ENCODE measurements around the gene ATM.
"Not testable (repeated sequence)": the region's sequence is repeated elsewhere in the genome, so short reads cannot be mapped to it uniquely, and the experiment has no call there.

ATM gene

GRCh38 chr11:108269583-108269982 lies 46.7 kb downstream of the ATM start:
- no peak for ATAC-seq (ENCODE audit: low read depth)

GRCh38 chr11:108276985-108277616 lies 54.2 kb downstream of the ATM start:
- H3K4me3 ChIP-seq (ENCODE audit: severe bottlenecking); H3K27ac ChIP-seq (ENCODE audit: poor library complexity, severe bottlenecking); H3K4me1 ChIP-seq (ENCODE audit: insufficient read depth, poor library complexity, severe bottlenecking); DNase-seq (ENCODE audit: low spot score); ATAC-seq (ENCODE audit: low read depth); H3K27me3 ChIP-seq (ENCODE audit: insufficient read depth, poor library complexity, severe bottlenecking); H3K9me3 ChIP-seq (ENCODE audit: severe bottlenecking): not testable (repeated sequence)
- H3K36me3 ChIP-seq (ENCODE audit: low read depth): peaks cover 83% of the 10 kb centered on the region

More at GRCh38 chr11:108269583-108269982, 46.7 kb downstream of the ATM start:
- DNase-seq (ENCODE audit: low spot score): no peak
- TF ChIP-seq CTCF (IDR thresholded peaks at IDR 0.05; ENCODE audit: poor library complexity, severe bottlenecking): no peak
- Histone ChIP-seq H3K4me1 (ENCODE audit: insufficient read depth, poor library complexity, severe bottlenecking) (no peaks in the 10 kb centered on the region), H3K4me3 (ENCODE audit: severe bottlenecking) (no peak overlapping the region), H3K27ac (ENCODE audit: poor library complexity, severe bottlenecking) (no peak overlapping the region), H3K27me3 (ENCODE audit: insufficient read depth, poor library complexity, severe bottlenecking) (no peaks in the 10 kb centered on the region), H3K36me3 (ENCODE audit: low read depth) (peaks cover 63% of the 10 kb centered on the region), H3K9me3 (ENCODE audit: severe bottlenecking) (peaks cover 2% of the 10 kb centered on the region)

GRCh38 chr11:108278546-108278945 lies 55.7 kb downstream of the ATM start:
- H3K9me3 ChIP-seq (ENCODE audit: severe bottlenecking): no peaks in the 10 kb centered on the region
- H3K27ac ChIP-seq (ENCODE audit: poor library complexity, severe bottlenecking): no peak overlapping the region
- H3K36me3 ChIP-seq (ENCODE audit: low read depth): peaks cover 83% of the 10 kb centered on the region
- no peaks in the 10 kb centered on the region for H3K27me3 ChIP-seq (ENCODE audit: insufficient read depth, poor library complexity, severe bottlenecking)
- no peak for DNase-seq (ENCODE audit: low spot score)
- no peak overlapping the region for H3K4me3 ChIP-seq (ENCODE audit: severe bottlenecking)
- no peak for TF ChIP-seq CTCF (IDR thresholded peaks at IDR 0.05; ENCODE audit: poor library complexity, severe bottlenecking)
- no peaks in the 10 kb centered on the region for H3K4me1 ChIP-seq (ENCODE audit: insufficient read depth, poor library complexity, severe bottlenecking)
- no peak for ATAC-seq (ENCODE audit: low read depth)

- no peak for ATAC-seq (ENCODE audit: low read depth)
- Histone ChIP-seq H3K9me3 (ENCODE audit: severe bottlenecking) (peaks cover 3% of the 10 kb centered on the region), H3K27me3 (ENCODE audit: insufficient read depth, poor library complexity, severe bottlenecking) (no peaks in the 10 kb centered on the region), H3K4me1 (ENCODE audit: insufficient read depth, poor library complexity, severe bottlenecking) (no peaks in the 10 kb centered on the region), H3K4me3 (ENCODE audit: severe bottlenecking) (no peak overlapping the region), H3K27ac (ENCODE audit: poor library complexity, severe bottlenecking) (no peak overlapping the region), H3K36me3 (ENCODE audit: low read depth) (peaks cover 83% of the 10 kb centered on the region)
- DNase-seq (ENCODE audit: low spot score): no peak
- TF ChIP-seq CTCF (IDR thresholded peaks at IDR 0.05; ENCODE audit: poor library complexity, severe bottlenecking): no peak
Measured at GRCh38 chr11:108278954-108279353, 56.1 kb downstream of the ATM start.

GRCh38 chr11:108286370-108286769 lies 63.5 kb downstream of the ATM start:
- no peaks in the 10 kb centered on the region for H3K4me1 ChIP-seq (ENCODE audit: insufficient read depth, poor library complexity, severe bottlenecking)
- peaks cover 3% of the 10 kb centered on the region for H3K9me3 ChIP-seq (ENCODE audit: severe bottlenecking)
- no peaks in the 10 kb centered on the region for H3K27me3 ChIP-seq (ENCODE audit: insufficient read depth, poor library complexity, severe bottlenecking)
- H3K27ac ChIP-seq (ENCODE audit: poor library complexity, severe bottlenecking): no peak overlapping the region
- ATAC-seq (ENCODE audit: low read depth): no peak
- TF ChIP-seq CTCF (IDR thresholded peaks at IDR 0.05; ENCODE audit: poor library complexity, severe bottlenecking): no peak
- no peak overlapping the region for H3K4me3 ChIP-seq (ENCODE audit: severe bottlenecking)
- DNase-seq (ENCODE audit: low spot score): no peak
- peaks cover 84% of the 10 kb centered on the region for H3K36me3 ChIP-seq (ENCODE audit: low read depth)

All from RWPE2 (cell line).